HepG2 (cell line): Measurements from ENCODE around the gene PIAS3. TPM values are rescaled to one million over a fixed set of nuclear protein-coding genes. Genes with fewer than 3 reads are reported as not detected.

Experiments
- DR1 ChIP-seq: sonication (generic); formaldehyde crosslinking; IDR thresholded peaks from 2 replicates; pipeline ENCODE4 v1.8.0; 2021; ENCODE audit warnings: mild to moderate bottlenecking, missing genetic modification reagents, inconsistent platforms
- GABPA ChIP-seq, 2 experiments: IDR thresholded peaks; 2 replicates each; pipeline ENCODE4 v1.6.1; 2011 to 2016; ENCODE audit warnings: low read depth in 2 of 2, low read length in 1 of 2, missing biosample characterization in 1 of 2, missing genetic modification characterization in 1 of 2
- GTF2F1 ChIP-seq: fragments of 150-350 bp; IDR thresholded peaks from 2 replicates; pipeline ENCODE4 v1.6.1; 2014; ENCODE audit warnings: low read length
- KDM3A ChIP-seq: IDR thresholded peaks from 2 replicates; pipeline ENCODE4 v1.6.1; 2018; ENCODE audit warnings: low read depth, missing compliant biosample characterization
- TBX2 ChIP-seq: sonication (generic); formaldehyde crosslinking; IDR thresholded peaks from 2 replicates; pipeline ENCODE4 v1.5.0; 2020; ENCODE audit warnings: missing genetic modification reagents, mild to moderate bottlenecking, borderline replicate concordance
- TBX3 ChIP-seq: fragments of 450-650 bp; IDR thresholded peaks from 2 replicates; pipeline ENCODE4 v1.6.1; 2017; ENCODE audit warnings: antibody characterized with exemption, mild to moderate bottlenecking, inconsistent platforms, borderline replicate concordance
- ZBTB39 ChIP-seq: sonication (generic); formaldehyde crosslinking; IDR thresholded peaks from 2 replicates; pipeline ENCODE4 v1.5.0; 2020; ENCODE audit warnings: missing genetic modification reagents
- ZNF225 ChIP-seq: sonication (generic); formaldehyde crosslinking; IDR thresholded peaks from 2 replicates; pipeline ENCODE4 v1.4.0; 2020; ENCODE audit warnings: mild to moderate bottlenecking, missing genetic modification reagents
- ZNF292 ChIP-seq: sonication (generic); formaldehyde crosslinking; IDR thresholded peaks from 2 replicates; pipeline ENCODE4 v1.8.1; 2022; ENCODE audit warnings: mild to moderate bottlenecking, low read depth, missing genetic modification reagents, borderline replicate concordance
- ZNF337 ChIP-seq: sonication (generic); formaldehyde crosslinking; IDR thresholded peaks from 2 replicates; pipeline ENCODE4 v1.5.1; 2020; ENCODE audit warnings: missing genetic modification reagents, low read depth, mild to moderate bottlenecking, borderline replicate concordance
- ZNF547 ChIP-seq: sonication (generic); formaldehyde crosslinking; IDR thresholded peaks from 2 replicates; pipeline ENCODE4 v1.5.1; 2020; ENCODE audit warnings: mild to moderate bottlenecking, missing genetic modification reagents
- ZNF687 ChIP-seq: sonication (generic); formaldehyde crosslinking; IDR thresholded peaks from 2 replicates; pipeline ENCODE4 v1.5.1; 2020; ENCODE audit warnings: mild to moderate bottlenecking, missing genetic modification reagents, moderate library complexity
- ZNF713 ChIP-seq: sonication (generic); formaldehyde crosslinking; IDR thresholded peaks from 2 replicates; pipeline ENCODE4 v1.4.0; 2020; ENCODE audit warnings: mild to moderate bottlenecking, missing genetic modification reagents
- ZNF766 ChIP-seq: sonication (generic); formaldehyde crosslinking; IDR thresholded peaks from 2 replicates; pipeline ENCODE4 v1.5.0; 2020; ENCODE audit warnings: missing genetic modification reagents, borderline replicate concordance
- polyA plus RNA-seq, 8 experiments: library from polyadenylated mRNA; depleted of rRNA in 3 of 8; stranded (reverse) in 7 of 8; unstranded in 1 of 8; fragments of >200 nt; fragmentation: Illumina TruSeq in 4 of 8; extraction: Trizol in 4 of 8; gene quantifications; 2 replicates each; pipeline versions ENCODE4 v1.2.1 to v1.2.3, GENCODE V29; 2011 to 2016; ENCODE audit warnings: low read depth in 4 of 8, missing spikeins in 1 of 8, mixed read lengths in 1 of 8; ENCODE audit not compliant: insufficient read depth in 1 of 8
- total RNA-seq, 5 experiments: library from RNA; depleted of rRNA; stranded (reverse); fragments of >200 nt; fragmentation: Illumina TruSeq; extraction: Trizol; gene quantifications; 2 replicates each; pipeline ENCODE4 v1.2.3, GENCODE V29; 2016; ENCODE audit warnings: low read depth in 1 of 5
- TF ChIP-seq, protein P1 (sequence below): IDR thresholded peaks from 2 replicates; pipeline ENCODE4 v1.6.1; 2016; ENCODE audit warnings: missing biosample characterization, missing genetic modification reagents, low read depth
- TF ChIP-seq, protein P2 (sequence below): sonication (generic); formaldehyde crosslinking; IDR thresholded peaks from 2 replicates; pipeline ENCODE4 v1.5.0; 2020; ENCODE audit warnings: missing genetic modification reagents, mild to moderate bottlenecking, borderline replicate concordance

PIAS3 gene
- total and polyA plus RNA-seq, 2 of the 13 experiments (the other 11 are each of a cell fraction or from before 2014, with no cell fraction given) = 3.7 to 8.0 TPM

DNA sequence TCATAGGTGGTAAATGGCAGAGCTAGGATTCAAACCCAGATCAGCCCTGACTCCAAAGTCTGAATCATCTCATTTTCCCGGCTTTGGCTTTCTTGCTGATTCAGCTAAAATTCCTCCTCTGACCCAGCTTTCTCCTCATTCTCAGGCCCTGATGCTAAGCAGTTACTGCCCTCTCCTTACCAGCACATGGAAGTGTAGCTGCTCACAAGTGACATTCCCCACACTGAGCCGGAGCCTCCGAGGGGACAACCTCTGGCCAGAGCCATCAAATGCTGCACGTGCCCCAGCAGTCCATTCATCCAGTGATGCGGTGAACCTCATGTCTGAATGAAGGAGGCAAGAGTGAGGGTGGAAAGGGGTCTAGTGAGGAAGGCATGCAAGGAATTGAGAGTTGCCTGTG is 39.9 kb upstream of the PIAS3 start (continued):
- TF ChIP-seq ZNF687 (CRISPR knock-in tag) (peak; percentile 56), ZNF547 (CRISPR knock-in tag) (0 out of 2 replicates have a peak, but pooled peaks have one; percentile 38), KDM3A (CRISPR knock-in tag) (no peak), DR1 (CRISPR knock-in tag) (no peak), TBX2 (CRISPR knock-in tag) (no peak), ZNF225 (no peak), ZNF713 (no peak), ZNF292 (CRISPR knock-in tag) (no peak), ZBTB39 (CRISPR knock-in tag) (no peak), GTF2F1 (no peak), ZNF766 (CRISPR knock-in tag) (no peak), TBX3 (no peak), ZNF337 (CRISPR knock-in tag) (no peak), GABPA (IDR thresholded peaks at IDR 0.05; ENCODE audit: low read depth, low read length) (no peak), GABPA (CRISPR knock-in tag; IDR thresholded peaks at IDR 0.05; ENCODE audit: low read depth) (no peak)
- TF ChIP-seq, protein P1, sequence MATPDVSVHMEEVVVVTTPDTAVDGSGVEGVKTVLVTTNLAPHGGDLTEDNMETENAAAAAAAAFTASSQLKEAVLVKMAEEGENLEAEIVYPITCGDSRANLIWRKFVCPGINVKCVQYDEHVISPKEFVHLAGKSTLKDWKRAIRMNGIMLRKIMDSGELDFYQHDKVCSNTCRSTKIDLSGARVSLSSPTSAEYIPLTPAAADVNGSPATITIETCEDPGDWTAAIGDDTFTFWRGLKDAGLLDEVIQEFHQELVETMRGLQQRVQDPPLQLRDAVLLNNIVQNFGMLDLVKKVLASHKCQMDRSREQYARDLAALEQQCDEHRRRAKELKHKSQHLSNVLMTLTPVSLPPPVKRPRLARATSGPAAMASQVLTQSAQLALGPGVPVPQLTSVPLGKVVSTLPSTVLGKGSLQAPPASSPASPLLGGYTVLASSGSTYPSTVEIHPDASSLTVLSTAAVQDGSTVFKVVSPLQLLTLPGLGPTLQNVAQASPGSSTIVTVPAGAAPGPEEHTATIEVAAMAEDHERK (CRISPR knock-in tag) = no peak
- TF ChIP-seq, protein P2, sequence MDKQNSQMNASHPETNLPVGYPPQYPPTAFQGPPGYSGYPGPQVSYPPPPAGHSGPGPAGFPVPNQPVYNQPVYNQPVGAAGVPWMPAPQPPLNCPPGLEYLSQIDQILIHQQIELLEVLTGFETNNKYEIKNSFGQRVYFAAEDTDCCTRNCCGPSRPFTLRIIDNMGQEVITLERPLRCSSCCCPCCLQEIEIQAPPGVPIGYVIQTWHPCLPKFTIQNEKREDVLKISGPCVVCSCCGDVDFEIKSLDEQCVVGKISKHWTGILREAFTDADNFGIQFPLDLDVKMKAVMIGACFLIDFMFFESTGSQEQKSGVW (CRISPR knock-in tag) = no peak
